GM12892 (cell line): ENCODE data around the gene CYP4F22.

Source experiments
- POLR2A ChIP-seq: IDR thresholded peaks from 2 replicates; pipeline ENCODE4 v1.6.1; 2011; ENCODE audit warnings: low read depth, low read length, control low read depth
- TAF1 ChIP-seq: IDR thresholded peaks from 2 replicates; pipeline ENCODE4 v1.6.1; 2011; ENCODE audit warnings: low read depth, mild to moderate bottlenecking, control low read depth, low read length, borderline replicate concordance

GRCh38 chr19:15584095-15584494 lies 75.8 kb downstream of the CYP4F22 start:
- TF ChIP-seq TAF1 (no peak), POLR2A (no peak)
